ENCODE results near the gene PLA2G2C. TPM values are rescaled to one million over a fixed set of nuclear protein-coding genes. Genes with fewer than 3 reads are reported as not detected.

Gene PLA2G2C
- total and polyA plus RNA-seq, 2 of the 8 experiments (the other 6 are each of a cell fraction or from before 2014, with no cell fraction given) = not detected

DNA sequence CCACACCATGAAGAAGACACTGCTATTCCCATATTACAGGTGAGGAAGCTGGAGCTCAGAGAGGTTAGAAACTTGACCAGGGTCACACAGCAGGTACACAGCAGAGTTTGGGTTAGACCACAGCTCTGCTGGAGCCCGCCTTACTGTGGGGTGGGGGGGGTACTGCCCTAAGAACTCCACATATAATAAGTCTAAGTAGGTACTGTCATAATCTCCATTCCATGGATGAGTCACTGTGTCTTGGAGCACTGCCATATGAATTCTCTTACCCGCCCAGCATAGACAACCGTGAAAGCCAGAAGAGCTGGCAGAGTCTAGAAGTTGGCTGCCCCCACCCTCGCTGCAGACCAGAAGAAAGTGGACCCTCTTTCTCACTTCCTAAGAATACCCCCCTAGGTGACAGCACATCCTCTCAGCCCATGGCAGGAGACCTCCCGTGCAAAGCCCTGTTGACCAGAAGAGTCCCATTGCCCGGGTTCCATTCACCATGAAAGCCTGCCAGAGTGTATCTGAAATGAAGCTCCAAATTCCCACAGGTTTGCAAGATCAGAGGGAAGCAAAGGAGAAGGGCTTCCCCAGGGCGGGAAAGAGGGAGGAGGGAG lies 61.8 kb downstream of the PLA2G2C start (continued):
- TF ChIP-seq EZH2 (IDR thresholded peaks at IDR 0.05; ENCODE audit: low read depth, low read length, severe bottlenecking) (no peak), KDM4A (IDR thresholded peaks at IDR 0.05; ENCODE audit: low read depth, low read length, severe bottlenecking) (no peak), SP4 (IDR thresholded peaks at IDR 0.05; ENCODE audit: low read length) (no peak), RAD21 (IDR thresholded peaks at IDR 0.05 in 1 of 2, conservative IDR thresholded peaks at IDR 0.05 in 1 of 2; ENCODE audit: low read depth in 2 of 2, low read length in 2 of 2) (no peak), BCL11A (IDR thresholded peaks at IDR 0.05; ENCODE audit: low read depth in 2 of 2, low read length in 2 of 2) (no peak), KDM1A (IDR thresholded peaks at IDR 0.05; ENCODE audit: borderline replicate concordance, low read length) (no peak)
- TF ChIP-seq, protein P1, sequence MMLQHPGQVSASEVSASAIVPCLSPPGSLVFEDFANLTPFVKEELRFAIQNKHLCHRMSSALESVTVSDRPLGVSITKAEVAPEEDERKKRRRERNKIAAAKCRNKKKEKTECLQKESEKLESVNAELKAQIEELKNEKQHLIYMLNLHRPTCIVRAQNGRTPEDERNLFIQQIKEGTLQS (IDR thresholded peaks at IDR 0.05; ENCODE audit: insufficient read depth, low read depth, low read length) = no peak

Measured in H1 (cell line).